Prostate gland (tissue), 2 donors: ENCODE data around the gene PVALB.

Source experiments
- CTCF ChIP-seq, 4 experiments: fragments of 200-600 bp in 2 of 4; fragments of 450-650 bp in 2 of 4; sonication (generic) in 2 of 4; IDR thresholded peaks; 1 replicate in 3 of 4; 2 replicates in 1 of 4; pipeline ENCODE4 v1.5.1; 2016 to 2019; ENCODE audit warnings: antibody characterized with exemption in 4 of 4, mild to moderate bottlenecking in 2 of 4, moderate library complexity in 2 of 4
- POLR2A ChIP-seq: fragments of 450-650 bp; IDR thresholded peaks from one replicate; pipeline ENCODE4 v1.6.1; 2016; ENCODE audit warnings: antibody characterized with exemption, mild to moderate bottlenecking

DNA sequence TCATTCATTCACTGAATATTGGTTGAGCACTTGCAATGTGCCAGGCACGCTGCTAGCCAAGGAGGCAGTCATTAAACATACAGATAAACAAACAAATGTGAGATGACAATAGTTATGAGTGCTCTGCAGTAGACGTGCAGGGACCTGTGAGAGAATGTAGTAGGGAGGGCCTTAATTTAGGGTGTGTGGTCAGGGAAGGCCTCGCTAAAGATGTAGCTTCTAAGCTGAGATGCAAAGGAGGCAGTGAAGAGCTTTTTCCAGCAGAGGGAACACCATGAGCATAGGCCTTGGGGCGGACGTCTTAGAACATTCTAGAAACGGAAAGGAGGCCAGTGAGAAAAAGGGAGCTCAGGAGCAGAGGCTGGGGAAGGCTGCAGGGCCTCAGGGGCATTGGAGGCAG lies 43.2 kb upstream of the PVALB start:
- no peak for TF ChIP-seq POLR2A
- peak in 2 of 4 experiments; percentile 28 to 47 for TF ChIP-seq CTCF (IDR thresholded peaks at IDR 0.05)
